ENCODE measurements around the gene RUNX3. TPM values are rescaled to one million over a fixed set of nuclear protein-coding genes. Genes with fewer than 3 reads are reported as not detected.

Gene RUNX3
- total RNA-seq, 1 experiment from 2014 or later = 22.6 TPM

DNA sequence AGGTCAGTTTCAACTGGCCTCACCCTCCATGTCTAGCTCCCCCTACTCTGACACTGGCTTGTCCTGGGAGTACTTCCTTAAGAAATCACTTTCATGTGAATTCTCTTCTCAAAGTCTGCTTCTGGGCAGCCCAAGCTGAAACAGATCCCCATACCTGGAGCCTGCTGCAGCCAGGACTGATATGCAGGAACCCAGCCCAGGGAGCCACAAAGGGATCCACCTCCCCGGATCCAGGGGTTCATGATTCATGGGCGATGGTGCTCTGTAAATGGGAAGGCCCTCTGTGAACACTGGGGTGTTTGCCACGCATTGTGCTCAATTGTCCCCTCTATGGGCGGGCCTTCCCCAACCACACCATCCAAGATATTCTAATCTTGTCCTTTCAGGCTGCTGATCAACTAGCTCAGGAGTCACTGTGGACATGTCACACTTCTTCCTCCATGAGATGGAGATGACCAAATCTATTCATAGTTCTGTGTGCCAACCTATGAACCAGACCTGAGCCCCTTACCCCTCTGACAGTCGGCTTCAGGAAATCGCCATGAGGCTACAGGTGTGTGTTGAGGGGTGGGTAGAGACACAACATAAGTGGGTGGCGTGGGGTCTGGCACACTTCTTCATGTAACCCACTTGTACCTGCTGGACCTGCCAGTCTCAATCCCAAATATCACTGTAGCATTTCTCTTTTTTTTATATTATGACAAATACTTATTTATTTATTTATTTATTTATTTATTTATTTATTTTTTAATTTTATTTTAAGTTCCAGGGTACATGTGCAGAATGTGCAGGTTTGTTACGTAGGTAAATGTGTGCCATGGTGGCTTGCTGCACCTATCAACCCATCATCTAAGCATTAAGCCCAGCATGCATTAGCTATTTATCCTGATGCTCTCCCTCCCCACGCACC, 41.8 kb downstream of the RUNX3 start:
- no peak overlapping the region for H3K27ac ChIP-seq (ENCODE audit: low read depth, low read length)
- no peak overlapping the region for H3K9ac ChIP-seq (ENCODE audit: low read length)
- H3K4me3 ChIP-seq (replicated peaks in 1 of 2; ENCODE audit: low read depth in 1 of 2, low read length in 2 of 2) = no peak overlapping the region
- ChIA-PET RAD21 (ENCODE audit: low non-redundant PET in 1 of 2, low total read pairs in 2 of 2, uncharacterized antibody in 2 of 2, unreplicated experiment in 2 of 2) (no interaction called here), POLR2A (interaction anchor here (0.7 kb wide), 1 partner anchor 144 kb away, joined by 6 read pairs; no protein-coding TSS in a partner anchor), CTCF (interaction anchor here (1.2 kb wide), 1 partner anchor 10 kb away, joined by 3 read pairs; no protein-coding TSS in a partner anchor)
- no peaks in the 10 kb centered on the region for H3K4me1 ChIP-seq (ENCODE audit: control insufficient read depth in 1 of 2, insufficient read depth in 2 of 2, low read length in 2 of 2)
- no peak overlapping the region for H2AFZ ChIP-seq (ENCODE audit: low read depth, low read length, poor library complexity, severe bottlenecking)
- H3K27me3 ChIP-seq (ENCODE audit: insufficient read depth, low read length) = no peaks in the 10 kb centered on the region
- H3K79me2 ChIP-seq (ENCODE audit: insufficient read depth, low read length) = no peaks in the 10 kb centered on the region
- no peaks in the 10 kb centered on the region for H3K9me2 ChIP-seq (ENCODE audit: insufficient read depth)
- no peaks in the 10 kb centered on the region for H4K20me1 ChIP-seq (ENCODE audit: insufficient read depth)
- H3K9me3 ChIP-seq (ENCODE audit: control insufficient read depth in 1 of 2, insufficient read depth in 1 of 2, low read depth in 1 of 2, low read length in 2 of 2) = no peaks in the 10 kb centered on the region
- ATAC-seq (no peak), DNase-seq (ENCODE audit: low read depth, low spot score) (no peak)
- no peaks in the 10 kb centered on the region for H3K36me3 ChIP-seq (ENCODE audit: control insufficient read depth in 1 of 2, insufficient read depth in 2 of 2, low read length in 2 of 2)
- intact Hi-C loops (cut with micrococcal nuclease) = no loop called here
- TF ChIP-seq, protein P1, sequence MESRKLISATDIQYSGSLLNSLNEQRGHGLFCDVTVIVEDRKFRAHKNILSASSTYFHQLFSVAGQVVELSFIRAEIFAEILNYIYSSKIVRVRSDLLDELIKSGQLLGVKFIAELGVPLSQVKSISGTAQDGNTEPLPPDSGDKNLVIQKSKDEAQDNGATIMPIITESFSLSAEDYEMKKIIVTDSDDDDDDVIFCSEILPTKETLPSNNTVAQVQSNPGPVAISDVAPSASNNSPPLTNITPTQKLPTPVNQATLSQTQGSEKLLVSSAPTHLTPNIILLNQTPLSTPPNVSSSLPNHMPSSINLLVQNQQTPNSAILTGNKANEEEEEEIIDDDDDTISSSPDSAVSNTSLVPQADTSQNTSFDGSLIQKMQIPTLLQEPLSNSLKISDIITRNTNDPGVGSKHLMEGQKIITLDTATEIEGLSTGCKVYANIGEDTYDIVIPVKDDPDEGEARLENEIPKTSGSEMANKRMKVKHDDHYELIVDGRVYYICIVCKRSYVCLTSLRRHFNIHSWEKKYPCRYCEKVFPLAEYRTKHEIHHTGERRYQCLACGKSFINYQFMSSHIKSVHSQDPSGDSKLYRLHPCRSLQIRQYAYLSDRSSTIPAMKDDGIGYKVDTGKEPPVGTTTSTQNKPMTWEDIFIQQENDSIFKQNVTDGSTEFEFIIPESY (IDR thresholded peaks at IDR 0.05; ENCODE audit: extremely low read depth, insufficient replicate concordance, low read length) = no peak
- TF ChIP-seq, protein P2, sequence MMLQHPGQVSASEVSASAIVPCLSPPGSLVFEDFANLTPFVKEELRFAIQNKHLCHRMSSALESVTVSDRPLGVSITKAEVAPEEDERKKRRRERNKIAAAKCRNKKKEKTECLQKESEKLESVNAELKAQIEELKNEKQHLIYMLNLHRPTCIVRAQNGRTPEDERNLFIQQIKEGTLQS (IDR thresholded peaks at IDR 0.05) = no peak
- TF ChIP-seq CEBPB (IDR thresholded peaks at IDR 0.05; ENCODE audit: low read depth) = no peak
- no peak for TF ChIP-seq SP1 (IDR thresholded peaks at IDR 0.05; ENCODE audit: low read depth)
- no peak for TF ChIP-seq TCF7L2 (IDR thresholded peaks at IDR 0.05; ENCODE audit: borderline replicate concordance, extremely low read depth, insufficient read depth, insufficient read length)
- no peak for TF ChIP-seq EGR1 (IDR thresholded peaks at IDR 0.05; ENCODE audit: low read depth)
- TF ChIP-seq EZH2 (IDR thresholded peaks at IDR 0.05) = no peak
- TF ChIP-seq EZH2phosphoT487 (IDR thresholded peaks at IDR 0.05; ENCODE audit: borderline replicate concordance) = no peak
- TF ChIP-seq SRF (IDR thresholded peaks at IDR 0.05; ENCODE audit: low read depth) = no peak
- no peak for TF ChIP-seq ZNF274 (IDR thresholded peaks at IDR 0.05; ENCODE audit: low read depth, low read length)
- TF ChIP-seq RAD21 (IDR thresholded peaks at IDR 0.05; ENCODE audit: low read depth) = no peak
- TF ChIP-seq ZFX (IDR thresholded peaks at IDR 0.05) = no peak
- no peak overlapping the region for H3K4me2 ChIP-seq (ENCODE audit: low read length)
- no TSS peak for BruUV-seq (replicated peaks)
